Liver (tissue), 9 donors: ENCODE data around the gene CDKN1A. TPM values are rescaled to one million over a fixed set of nuclear protein-coding genes. Genes with fewer than 3 reads are reported as not detected.

Experiments used
- DNase-seq: peaks from one replicate; pipeline ENCODE4 v3.0.0-alpha.2; 2017; ENCODE audit warnings: low spot score
- H3K27ac ChIP-seq, 2 donors: one replicate each; pipeline ENCODE4 v1.7.0; 2013; ENCODE audit warnings: inconsistent platforms in 2 of 2, low read length in 2 of 2, control low read depth in 1 of 2, low read depth in 1 of 2, mild to moderate bottlenecking in 1 of 2
- H3K27me3 ChIP-seq, 4 donors: one replicate each; pipeline versions ENCODE4 v1.6.1 to v1.7.0; 2013; ENCODE audit warnings: low read length in 3 of 4, inconsistent platforms in 1 of 4, mild to moderate bottlenecking in 1 of 4, moderate library complexity in 1 of 4; ENCODE audit not compliant: control insufficient read depth in 4 of 4, insufficient read depth in 4 of 4
- H3K36me3 ChIP-seq, 4 donors: one replicate each; pipeline versions ENCODE4 v1.6.1 to v1.7.0; 2013; ENCODE audit warnings: low read length in 3 of 4, mild to moderate bottlenecking in 3 of 4, low read depth in 1 of 4, moderate library complexity in 1 of 4; ENCODE audit not compliant: control insufficient read depth in 4 of 4, insufficient read depth in 3 of 4
- H3K4me1 ChIP-seq, 4 donors: one replicate each; pipeline versions ENCODE4 v1.6.1 to v1.7.0; 2013; ENCODE audit warnings: low read length in 3 of 4, mild to moderate bottlenecking in 3 of 4, moderate library complexity in 1 of 4; ENCODE audit not compliant: control insufficient read depth in 4 of 4, insufficient read depth in 4 of 4
- H3K4me3 ChIP-seq, 3 donors: one replicate each; pipeline versions ENCODE4 v1.6.1 to v1.7.0; 2013; ENCODE audit warnings: low read length in 3 of 3, control low read depth in 1 of 3, low read depth in 1 of 3, mild to moderate bottlenecking in 1 of 3
- H3K9ac ChIP-seq, 2 donors: one replicate each; pipeline ENCODE4 v1.7.0; 2013; ENCODE audit warnings: low read length in 2 of 2, mild to moderate bottlenecking in 2 of 2, moderate library complexity in 2 of 2, control low read depth in 1 of 2, low read depth in 1 of 2
- H3K9me3 ChIP-seq, 4 donors: one replicate each; pipeline versions ENCODE4 v1.6.1 to v1.7.0; 2013; ENCODE audit warnings: low read length in 3 of 4; ENCODE audit not compliant: control insufficient read depth in 4 of 4
- ATF3 ChIP-seq: IDR thresholded peaks from 2 replicates; pipeline ENCODE4 v1.6.1; 2016; ENCODE audit warnings: antibody characterized with exemption
- FOXA1 ChIP-seq: IDR thresholded peaks from 2 replicates; pipeline ENCODE4 v1.6.1; 2016; ENCODE audit warnings: antibody characterized with exemption
- GABPA ChIP-seq, 2 donors: IDR thresholded peaks in 1 of 2; conservative IDR thresholded peaks in 1 of 2; 2 replicates each; pipeline ENCODE4 v1.6.1; 2016; ENCODE audit warnings: antibody characterized with exemption in 2 of 2, mild to moderate bottlenecking in 1 of 2, moderate library complexity in 1 of 2
- HNF4A ChIP-seq, 2 donors: conservative IDR thresholded peaks; 2 replicates each; pipeline ENCODE4 v1.6.1; 2016; ENCODE audit warnings: antibody characterized with exemption in 2 of 2, mild to moderate bottlenecking in 2 of 2
- HNF4G ChIP-seq: IDR thresholded peaks from 2 replicates; pipeline ENCODE4 v1.6.1; 2016; ENCODE audit warnings: antibody characterized with exemption
- JUND ChIP-seq, 2 donors: IDR thresholded peaks; 2 replicates each; pipeline ENCODE4 v1.6.1; 2016; ENCODE audit warnings: antibody characterized with exemption in 2 of 2
- MAX ChIP-seq: IDR thresholded peaks from 2 replicates; pipeline ENCODE4 v1.6.1; 2016; ENCODE audit warnings: antibody characterized with exemption
- NR2F2 ChIP-seq: IDR thresholded peaks from 2 replicates; pipeline ENCODE4 v1.6.1; 2016; ENCODE audit warnings: antibody characterized with exemption
- RAD21 ChIP-seq, 2 donors: IDR thresholded peaks; 2 replicates each; pipeline ENCODE4 v1.6.1; 2016; ENCODE audit warnings: antibody characterized with exemption in 2 of 2, mild to moderate bottlenecking in 2 of 2
- REST ChIP-seq: IDR thresholded peaks from 2 replicates; pipeline ENCODE4 v1.6.1; 2016; ENCODE audit warnings: antibody characterized with exemption, mild to moderate bottlenecking
- RXRA ChIP-seq, 2 donors: IDR thresholded peaks; 2 replicates each; pipeline ENCODE4 v1.6.1; 2017 to 2018; ENCODE audit warnings: antibody characterized with exemption in 2 of 2, mild to moderate bottlenecking in 1 of 2
- SP1 ChIP-seq: IDR thresholded peaks from 2 replicates; pipeline ENCODE4 v1.6.1; 2018; ENCODE audit warnings: antibody characterized with exemption, mild to moderate bottlenecking
- TAF1 ChIP-seq: conservative IDR thresholded peaks from 2 replicates; pipeline ENCODE4 v1.6.1; 2016; ENCODE audit warnings: antibody characterized with exemption, mild to moderate bottlenecking
- WGBS: extraction: QIAGEN DNeasy Blood & Tissue Kit; methylation state at CpG from one replicate; pipeline ENCODE4 v1.1.7; 2013; 5-methylcytosine and 5-hydroxymethylcytosine counted together
- polyA plus RNA-seq, 2 donors: library from polyadenylated mRNA; stranded (reverse) in 1 of 2; unstranded in 1 of 2; fragments of 200-250 nt in 1 of 2; fragments of >200 nt in 1 of 2; fragmentation: Nextera tagmentation in 1 of 2; extraction: Ambion mirVana in 1 of 2; gene quantifications; one replicate each; pipeline versions ENCODE4 v1.2.1 to v1.2.3, GENCODE V29; 2013 to 2015
- total RNA-seq, 2 donors: library from RNA; depleted of rRNA; stranded (reverse); fragments of >200 nt; gene quantifications; one replicate each; pipeline ENCODE4 v1.2.3, GENCODE V29; 2014
- TF ChIP-seq, protein P1 (sequence below): fragments of 150-350 bp; IDR thresholded peaks from 2 replicates; pipeline ENCODE4 v1.5.1; 2017; ENCODE audit warnings: improper control_type of control experiment, low read depth, low read length; ENCODE audit not compliant: missing input control
- donor health status: healthy.
- donor health status: healthy.
- donor health status: healthy.
- donor health status: healthy.
- donor health status: healthy.

Gene CDKN1A
- total and polyA plus RNA-seq, 4 donors: 3.2 to 41.7 (median 20.5) TPM

DNA sequence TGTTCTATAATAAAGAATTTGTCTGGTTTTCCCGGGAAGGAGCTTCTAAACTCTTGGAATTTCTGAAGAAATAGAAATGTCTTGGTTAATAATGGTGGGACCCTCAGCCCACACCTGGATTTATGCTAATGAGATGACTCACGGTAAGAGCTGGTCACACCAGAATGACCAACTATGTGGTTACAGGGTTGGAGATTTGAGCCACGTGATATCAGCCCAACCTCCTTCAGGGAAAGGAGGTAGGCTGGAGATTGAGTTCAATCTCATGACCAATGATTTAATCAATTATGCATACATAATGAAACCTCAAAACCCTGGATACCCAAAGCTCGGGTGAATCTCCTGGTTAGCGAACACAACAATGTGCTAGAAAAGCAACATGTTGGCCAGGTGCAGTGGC lies 22.1 kb upstream of the CDKN1A start:
- WGBS: 89% methylated on average over 5 of the region's 5 CpGs
- H3K27me3 ChIP-seq: no peaks in the 10 kb centered on the region
- no peak overlapping the region for H3K27ac ChIP-seq
- no peak for DNase-seq
- no peaks in the 10 kb centered on the region for H3K36me3 ChIP-seq
- H3K9me3 ChIP-seq: no peaks in the 10 kb centered on the region
- H3K9ac ChIP-seq: no peak overlapping the region
- no peak for TF ChIP-seq FOXA1
- TF ChIP-seq JUND (IDR thresholded peaks at IDR 0.05): no peak
- TF ChIP-seq NR2F2: no peak
- no peak for TF ChIP-seq ATF3
- TF ChIP-seq GABPA (IDR thresholded peaks at IDR 0.05 in 1 of 2, conservative IDR thresholded peaks at IDR 0.05 in 1 of 2): no peak
- TF ChIP-seq SP1: no peak
- TF ChIP-seq, protein P1, sequence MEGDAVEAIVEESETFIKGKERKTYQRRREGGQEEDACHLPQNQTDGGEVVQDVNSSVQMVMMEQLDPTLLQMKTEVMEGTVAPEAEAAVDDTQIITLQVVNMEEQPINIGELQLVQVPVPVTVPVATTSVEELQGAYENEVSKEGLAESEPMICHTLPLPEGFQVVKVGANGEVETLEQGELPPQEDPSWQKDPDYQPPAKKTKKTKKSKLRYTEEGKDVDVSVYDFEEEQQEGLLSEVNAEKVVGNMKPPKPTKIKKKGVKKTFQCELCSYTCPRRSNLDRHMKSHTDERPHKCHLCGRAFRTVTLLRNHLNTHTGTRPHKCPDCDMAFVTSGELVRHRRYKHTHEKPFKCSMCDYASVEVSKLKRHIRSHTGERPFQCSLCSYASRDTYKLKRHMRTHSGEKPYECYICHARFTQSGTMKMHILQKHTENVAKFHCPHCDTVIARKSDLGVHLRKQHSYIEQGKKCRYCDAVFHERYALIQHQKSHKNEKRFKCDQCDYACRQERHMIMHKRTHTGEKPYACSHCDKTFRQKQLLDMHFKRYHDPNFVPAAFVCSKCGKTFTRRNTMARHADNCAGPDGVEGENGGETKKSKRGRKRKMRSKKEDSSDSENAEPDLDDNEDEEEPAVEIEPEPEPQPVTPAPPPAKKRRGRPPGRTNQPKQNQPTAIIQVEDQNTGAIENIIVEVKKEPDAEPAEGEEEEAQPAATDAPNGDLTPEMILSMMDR: no peak
- no peak for TF ChIP-seq HNF4A (conservative IDR thresholded peaks at IDR 0.05)
- TF ChIP-seq HNF4G: no peak
- no peak for TF ChIP-seq RXRA (IDR thresholded peaks at IDR 0.05)
- no peak for TF ChIP-seq MAX
- TF ChIP-seq RAD21 (IDR thresholded peaks at IDR 0.05): no peak
- no peak for TF ChIP-seq TAF1
- TF ChIP-seq REST: no peak
- peaks cover 0 to 10% (median 3%) of the 10 kb centered on the region in 4 donors for H3K4me1 ChIP-seq
- no peak overlapping the region for H3K4me3 ChIP-seq

- Histone ChIP-seq H3K27me3 (no peaks in the 10 kb centered on the region), H3K36me3 (no peaks in the 10 kb centered on the region), H3K4me3 (no peak overlapping the region), H3K9ac (no peak overlapping the region), H3K27ac (no peak overlapping the region), H3K9me3 (no peaks in the 10 kb centered on the region), H3K4me1 (peaks cover 0 to 8% (median 3%) of the 10 kb centered on the region in 4 donors)
- TF ChIP-seq RXRA (IDR thresholded peaks at IDR 0.05) (no peak), REST (no peak), TAF1 (no peak), HNF4A (conservative IDR thresholded peaks at IDR 0.05) (no peak)
- DNase-seq: no peak
- WGBS: 97% methylated on average over 1 of the region's 1 CpG
These were observed 21.2 kb upstream of the CDKN1A start for GRCh38 chr6:36657271-36657670.
